Trophoblast cell (in vitro differentiated cells and primary cell): ENCODE measurements around the gene PPM1H.

Experiments
- DNase-seq, 2 donors: peaks; one replicate each; pipeline ENCODE4 v3.0.0-alpha.2; 2016
- H2AFZ ChIP-seq: 2 replicates; pipeline ENCODE4 v1.6.1; 2013; ENCODE audit warnings: low read length, moderate library complexity, mild to moderate bottlenecking; ENCODE audit not compliant: insufficient read depth, poor library complexity
- H2AK5ac ChIP-seq: 2 replicates; pipeline ENCODE4 v1.6.1; 2013; ENCODE audit warnings: mild to moderate bottlenecking, low read length
- H2BK120ac ChIP-seq: 2 replicates; pipeline ENCODE4 v1.6.1; 2013; ENCODE audit warnings: low read length, mild to moderate bottlenecking, moderate library complexity; ENCODE audit not compliant: insufficient read depth, poor library complexity
- H2BK12ac ChIP-seq: 2 replicates; pipeline ENCODE4 v1.6.1; 2013; ENCODE audit warnings: mild to moderate bottlenecking, low read length, moderate library complexity
- H2BK5ac ChIP-seq: 2 replicates; pipeline ENCODE4 v1.6.1; 2013; ENCODE audit warnings: low read length, low read depth, moderate library complexity, mild to moderate bottlenecking; ENCODE audit not compliant: poor library complexity
- H3K14ac ChIP-seq: 2 replicates; pipeline ENCODE4 v1.6.1; 2013; ENCODE audit warnings: mild to moderate bottlenecking, low read length
- H3K18ac ChIP-seq: 2 replicates; pipeline ENCODE4 v1.6.1; 2013; ENCODE audit warnings: mild to moderate bottlenecking, low read length
- H3K23ac ChIP-seq: 2 replicates; pipeline ENCODE4 v1.6.1; 2013; ENCODE audit warnings: low read length
- H3K27ac ChIP-seq: 2 replicates; pipeline ENCODE4 v1.5.1; 2013; ENCODE audit warnings: low read depth, mild to moderate bottlenecking, inconsistent platforms, low read length, moderate library complexity
- H3K27me3 ChIP-seq: 2 replicates; pipeline ENCODE4 v1.6.1; 2013; ENCODE audit warnings: inconsistent platforms, mild to moderate bottlenecking, low read length, moderate library complexity; ENCODE audit not compliant: insufficient read depth
- H3K36me3 ChIP-seq, 2 experiments: 1 replicate in 1 of 2; 2 replicates in 1 of 2; pipeline ENCODE4 v1.6.1; 2013; ENCODE audit warnings: low read length in 2 of 2, mild to moderate bottlenecking in 2 of 2, moderate library complexity in 1 of 2; ENCODE audit not compliant: insufficient read depth in 2 of 2, control insufficient read depth in 1 of 2
- H3K4ac ChIP-seq: 2 replicates; pipeline ENCODE4 v1.6.1; 2013; ENCODE audit warnings: low read depth, mild to moderate bottlenecking, low read length, moderate library complexity
- H3K4me1 ChIP-seq, 2 experiments: 1 replicate in 1 of 2; 2 replicates in 1 of 2; pipeline ENCODE4 v1.6.1; 2013; ENCODE audit warnings: low read length in 2 of 2, mild to moderate bottlenecking in 2 of 2, moderate library complexity in 1 of 2; ENCODE audit not compliant: insufficient read depth in 2 of 2, control insufficient read depth in 1 of 2
- H3K4me2 ChIP-seq: 2 replicates; pipeline ENCODE4 v1.6.1; 2013; ENCODE audit warnings: inconsistent platforms, mild to moderate bottlenecking, low read length, moderate library complexity
- H3K4me3 ChIP-seq: 2 replicates; pipeline ENCODE4 v1.5.1; 2013; ENCODE audit warnings: mild to moderate bottlenecking, low read depth, low read length, inconsistent platforms
- H3K79me1 ChIP-seq: one replicate; pipeline ENCODE4 v1.6.1; 2013; ENCODE audit warnings: low read length
- H3K79me2 ChIP-seq: 2 replicates; pipeline ENCODE4 v1.6.1; 2013; ENCODE audit warnings: low read length, mild to moderate bottlenecking; ENCODE audit not compliant: control insufficient read depth, insufficient read depth, poor library complexity
- H3K9ac ChIP-seq: 2 replicates; pipeline ENCODE4 v1.6.1; 2013; ENCODE audit warnings: mild to moderate bottlenecking, low read length
- H3K9me3 ChIP-seq: 2 replicates; pipeline ENCODE4 v1.6.1; 2013; ENCODE audit warnings: low read depth, mild to moderate bottlenecking, control low read depth, inconsistent platforms, low read length; ENCODE audit not compliant: insufficient read depth
- H4K12ac ChIP-seq: 2 replicates; pipeline ENCODE4 v1.6.1; 2013; ENCODE audit warnings: low read depth, mild to moderate bottlenecking, low read length, moderate library complexity
- H4K8ac ChIP-seq: 2 replicates; pipeline ENCODE4 v1.6.1; 2013; ENCODE audit warnings: low read depth, mild to moderate bottlenecking, low read length, moderate library complexity
- H4K91ac ChIP-seq: one replicate; pipeline ENCODE4 v1.6.1; 2013; ENCODE audit warnings: low read depth, mild to moderate bottlenecking, low read length, moderate library complexity
- WGBS: extraction: QIAGEN DNeasy Blood & Tissue Kit; methylation state at CpG from one replicate; pipeline ENCODE4 v1.1.7; 2013; ENCODE audit warnings: missing lambda C conversion rate; ENCODE audit not compliant: insufficient read length, insufficient coverage; ENCODE audit errors: extremely low coverage; 5-methylcytosine and 5-hydroxymethylcytosine counted together

Gene PPM1H

GRCh38 chr12:62848418-62848817 lies 86.5 kb downstream of the PPM1H start:
- peaks cover 2 to 8% of the 10 kb centered on the region in 2 experiments for H3K4me1 ChIP-seq
- H3K23ac ChIP-seq = no peak overlapping the region
- H4K12ac ChIP-seq = no peak overlapping the region
- H3K9ac ChIP-seq = no peak overlapping the region
- H3K27ac ChIP-seq = no peak overlapping the region
- no peak overlapping the region for H3K4me2 ChIP-seq
- no peaks in the 10 kb centered on the region for H3K9me3 ChIP-seq
- peak; percentile 10 to 39 for DNase-seq
- no peaks in the 10 kb centered on the region for H3K79me1 ChIP-seq
- no CpG with 5 or more reads among the region's 2 CpGs for WGBS
- H2BK5ac ChIP-seq = no peak overlapping the region
- H2AK5ac ChIP-seq = no peak overlapping the region
- H3K4ac ChIP-seq = no peak overlapping the region
- no peaks in the 10 kb centered on the region for H3K79me2 ChIP-seq
- H3K14ac ChIP-seq = no peak overlapping the region
- H2BK12ac ChIP-seq = no peak overlapping the region
- H3K4me3 ChIP-seq = no peak overlapping the region
- H3K36me3 ChIP-seq = no peaks in the 10 kb centered on the region
- no peaks in the 10 kb centered on the region for H3K27me3 ChIP-seq
- no peak overlapping the region for H4K8ac ChIP-seq
- no peak overlapping the region for H2AFZ ChIP-seq
- no peak overlapping the region for H4K91ac ChIP-seq
- no peak overlapping the region for H3K18ac ChIP-seq
- no peak overlapping the region for H2BK120ac ChIP-seq

GRCh38 chr12:62847709-62848108 lies 87.2 kb downstream of the PPM1H start:
- Histone ChIP-seq H4K12ac (no peak overlapping the region), H2BK120ac (no peak overlapping the region), H3K79me1 (no peaks in the 10 kb centered on the region), H3K9ac (no peak overlapping the region), H3K9me3 (no peaks in the 10 kb centered on the region), H3K14ac (no peak overlapping the region), H3K4ac (no peak overlapping the region), H3K27me3 (no peaks in the 10 kb centered on the region), H3K79me2 (no peaks in the 10 kb centered on the region), H3K18ac (no peak overlapping the region), H3K4me3 (no peak overlapping the region), H3K36me3 (no peaks in the 10 kb centered on the region), H3K4me2 (no peak overlapping the region), H2AFZ (no peak overlapping the region), H2AK5ac (no peak overlapping the region), H3K4me1 (peaks cover 2 to 8% of the 10 kb centered on the region in 2 experiments), H2BK5ac (no peak overlapping the region), H3K23ac (no peak overlapping the region), H2BK12ac (no peak overlapping the region), H4K91ac (no peak overlapping the region), H3K27ac (no peak overlapping the region), H4K8ac (no peak overlapping the region)
- no peak for DNase-seq
- WGBS = no CpG with 5 or more reads among the region's 2 CpGs

GRCh38 chr12:62846491-62846890 lies 88.5 kb downstream of the PPM1H start:
- H3K4me1 ChIP-seq = peaks cover 2 to 8% of the 10 kb centered on the region in 2 experiments

GRCh38 chr12:62844915-62845314 lies 90.0 kb downstream of the PPM1H start:
- H3K9me3 ChIP-seq = no peaks in the 10 kb centered on the region
- H2BK120ac ChIP-seq = no peak overlapping the region
- no peak overlapping the region for H3K9ac ChIP-seq
- H3K27ac ChIP-seq = no peak overlapping the region
- no peak overlapping the region for H3K18ac ChIP-seq
- H3K4me3 ChIP-seq = no peak overlapping the region
- H4K91ac ChIP-seq = no peak overlapping the region
- H2BK12ac ChIP-seq = no peak overlapping the region
- H3K4ac ChIP-seq = no peak overlapping the region
- no CpG with 5 or more reads among the region's 2 CpGs for WGBS
- no peak overlapping the region for H4K8ac ChIP-seq
- H3K23ac ChIP-seq = no peak overlapping the region
- H3K14ac ChIP-seq = no peak overlapping the region
- DNase-seq = no peak
- H3K4me1 ChIP-seq = peaks cover 2 to 8% of the 10 kb centered on the region in 2 experiments
- no peak overlapping the region for H2AK5ac ChIP-seq
- no peak overlapping the region for H2AFZ ChIP-seq
- no peak overlapping the region for H2BK5ac ChIP-seq
- no peaks in the 10 kb centered on the region for H3K79me2 ChIP-seq
- no peaks in the 10 kb centered on the region for H3K36me3 ChIP-seq
- no peak overlapping the region for H3K4me2 ChIP-seq
- no peak overlapping the region for H4K12ac ChIP-seq
- no peaks in the 10 kb centered on the region for H3K79me1 ChIP-seq
- H3K27me3 ChIP-seq = no peaks in the 10 kb centered on the region

More at GRCh38 chr12:62846491-62846890, 88.5 kb downstream of the PPM1H start:
- Histone ChIP-seq H3K4me2 (no peak overlapping the region), H3K27me3 (no peaks in the 10 kb centered on the region), H2BK5ac (no peak overlapping the region), H3K4ac (no peak overlapping the region), H3K9me3 (no peaks in the 10 kb centered on the region), H3K27ac (no peak overlapping the region), H2BK120ac (no peak overlapping the region), H3K36me3 (no peaks in the 10 kb centered on the region), H2AFZ (no peak overlapping the region), H3K79me1 (no peaks in the 10 kb centered on the region), H3K4me3 (no peak overlapping the region), H4K8ac (no peak overlapping the region), H2AK5ac (no peak overlapping the region), H3K14ac (no peak overlapping the region), H3K18ac (no peak overlapping the region), H3K79me2 (no peaks in the 10 kb centered on the region), H3K23ac (no peak overlapping the region), H2BK12ac (no peak overlapping the region), H4K12ac (no peak overlapping the region), H4K91ac (no peak overlapping the region), H3K9ac (no peak overlapping the region)
- peak in 1 of 2 donors; percentile 21 for DNase-seq
- no CpG with 5 or more reads among the region's 4 CpGs for WGBS
